HG02884 (cell line): ENCODE measurements around the gene ERC1.
"Not testable (repeated sequence)": the region's sequence is repeated elsewhere in the genome, so short reads cannot be mapped to it uniquely, and the experiment has no call there.

ENCODE experiments used
- ATAC-seq: cut with Tn5 transposase; IDR thresholded peaks from one replicate; pipeline ENCODE4 v1.9.1; 2021; ENCODE audit warnings: mild to moderate bottlenecking, moderate library complexity; ENCODE audit not compliant: unreplicated experiment

Gene ERC1

DNA sequence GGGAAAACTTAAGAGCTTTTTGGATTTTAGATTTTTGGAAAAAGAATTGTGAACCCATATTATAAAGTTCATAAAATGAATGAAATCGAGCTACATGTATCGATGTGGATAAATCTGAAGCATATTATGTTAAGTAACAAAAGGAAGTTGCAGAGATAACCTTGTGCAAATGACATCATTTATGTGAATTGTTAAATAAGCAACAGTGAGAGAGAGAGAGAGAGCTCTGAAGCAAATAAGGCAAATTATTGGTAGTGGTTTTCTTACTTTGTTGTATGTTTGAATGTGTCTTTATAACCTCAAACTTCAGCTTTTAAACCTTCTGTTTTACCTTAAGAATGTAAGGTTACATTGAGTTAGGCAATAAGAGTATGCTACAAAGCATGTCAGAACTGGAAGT lies 78.8 kb downstream of the ERC1 start:
- ATAC-seq, result no peak

DNA sequence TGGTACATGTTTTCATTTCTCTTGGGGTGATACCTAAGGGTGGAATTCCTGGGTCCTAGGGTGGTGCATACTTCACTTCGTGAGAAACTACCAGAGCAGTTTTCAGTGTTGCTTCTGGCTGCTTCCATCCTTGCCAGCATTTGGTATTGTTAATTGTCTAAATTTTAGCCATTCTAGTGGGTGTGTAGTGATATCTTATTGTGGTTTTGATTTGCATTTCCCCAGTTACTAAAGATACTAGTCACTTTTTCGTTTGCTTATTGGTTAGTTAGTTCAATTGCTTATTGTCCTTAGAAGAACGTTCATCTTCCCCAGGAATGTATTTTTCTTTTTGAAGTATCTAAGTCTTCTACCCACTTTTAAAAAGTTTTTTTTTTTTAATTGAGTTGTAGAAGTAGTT lies 80.2 kb downstream of the ERC1 start:
- no peak for ATAC-seq

DNA sequence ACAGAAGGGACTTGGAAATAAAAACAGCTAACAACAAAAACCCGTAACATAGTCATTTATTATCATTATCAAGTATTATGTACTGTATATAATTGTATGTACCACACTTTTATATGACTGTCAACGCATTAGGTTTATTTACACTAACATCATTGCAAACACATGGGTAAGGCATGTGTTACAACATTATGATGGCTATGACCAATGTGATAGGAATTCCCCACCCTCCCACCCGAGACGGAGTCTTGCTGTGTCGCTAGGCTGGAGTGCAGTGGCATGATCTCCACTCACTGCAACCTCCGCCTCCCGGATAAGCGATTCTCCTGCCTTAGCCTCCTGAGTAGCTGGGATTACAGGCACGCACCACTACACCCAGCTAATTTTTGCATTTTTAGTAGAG lies 82.6 kb downstream of the ERC1 start:
- no peak for ATAC-seq

DNA sequence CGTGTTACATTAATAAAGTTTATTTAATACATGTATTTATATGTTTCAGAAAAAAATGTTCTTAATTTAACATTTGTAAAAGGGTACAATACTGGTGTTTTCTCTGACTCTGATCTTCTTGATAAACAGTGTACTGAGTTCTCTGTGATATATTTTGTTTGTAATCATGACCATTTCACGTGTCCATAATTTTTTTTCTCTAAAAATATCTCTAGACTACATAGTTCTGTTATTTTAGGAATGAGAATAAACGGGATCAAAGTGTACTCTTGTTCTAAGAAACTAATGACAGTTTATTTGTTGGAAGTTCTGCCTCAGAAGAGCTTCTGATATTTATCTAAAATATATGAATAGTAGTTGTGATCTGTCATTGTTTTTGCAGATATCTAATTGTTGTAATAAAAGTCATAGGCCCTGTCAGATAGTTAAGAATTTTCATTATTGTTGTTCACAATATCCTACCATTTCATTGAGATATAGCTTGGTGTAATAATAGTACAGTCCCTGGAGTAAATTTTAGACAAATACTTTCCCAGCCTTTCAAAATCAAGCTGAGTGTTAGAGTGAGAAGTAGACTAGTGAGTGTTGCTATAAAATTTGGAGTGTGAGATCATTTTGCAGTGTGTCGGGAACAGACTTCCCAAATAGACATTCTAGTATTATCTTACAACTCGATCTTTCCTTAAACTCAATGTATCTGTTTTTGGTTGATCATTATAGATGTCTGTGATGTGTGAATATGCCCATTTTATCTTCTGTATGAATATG lies 86.2 kb downstream of the ERC1 start:
- no peak for ATAC-seq

DNA sequence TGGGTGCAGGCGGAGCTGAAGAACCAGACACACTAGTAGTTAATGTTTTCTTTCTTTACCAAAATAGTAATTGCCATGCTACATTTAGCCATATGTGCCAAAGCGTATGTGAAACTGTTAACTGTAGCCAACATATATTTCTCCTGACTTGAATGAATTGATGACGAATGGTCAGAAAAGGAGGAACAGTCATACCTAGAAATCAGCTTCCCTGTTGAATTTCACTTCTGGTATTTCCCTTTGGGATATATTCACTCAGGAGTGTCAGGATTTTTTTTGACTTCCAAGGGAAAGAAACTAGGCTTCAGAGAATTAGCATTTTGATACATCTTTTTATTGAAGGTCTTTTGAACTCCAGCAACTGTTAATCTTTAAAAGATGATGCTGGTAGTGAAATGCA lies 87.0 kb downstream of the ERC1 start:
- no peak for ATAC-seq

DNA sequence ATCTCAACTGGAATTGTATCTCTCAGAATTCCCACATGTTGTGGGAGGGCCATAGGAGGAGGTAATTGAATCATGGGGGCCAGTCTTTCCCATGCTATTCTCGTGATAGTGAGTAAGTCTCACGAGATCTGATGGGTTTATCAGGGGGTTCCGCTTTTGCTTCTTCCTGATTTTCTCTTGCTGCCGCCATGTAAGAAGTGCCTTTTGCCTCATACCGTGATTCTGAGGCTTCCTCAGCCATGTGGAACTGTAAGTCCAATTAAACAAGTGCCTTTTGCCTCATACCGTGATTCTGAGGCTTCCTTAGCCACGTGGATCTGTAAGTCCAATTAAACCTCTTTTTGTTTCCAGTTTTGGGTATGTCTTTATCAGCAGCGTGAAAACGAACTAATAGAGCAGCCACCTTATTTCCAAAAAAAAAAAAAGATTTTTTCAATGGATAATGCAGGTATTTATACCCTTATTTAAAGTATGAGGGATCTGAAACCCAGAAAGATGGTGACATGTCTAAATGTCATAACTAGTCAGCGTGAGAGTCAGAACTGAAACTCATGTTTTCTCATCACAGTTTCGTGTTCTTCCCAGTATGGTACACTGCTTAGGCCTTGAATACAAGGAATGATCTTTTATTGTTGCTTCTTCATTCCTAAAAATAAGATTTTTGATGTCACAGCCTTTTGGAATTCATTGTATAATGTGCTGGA lies 89.6 kb downstream of the ERC1 start:
- ATAC-seq, result no peak

DNA sequence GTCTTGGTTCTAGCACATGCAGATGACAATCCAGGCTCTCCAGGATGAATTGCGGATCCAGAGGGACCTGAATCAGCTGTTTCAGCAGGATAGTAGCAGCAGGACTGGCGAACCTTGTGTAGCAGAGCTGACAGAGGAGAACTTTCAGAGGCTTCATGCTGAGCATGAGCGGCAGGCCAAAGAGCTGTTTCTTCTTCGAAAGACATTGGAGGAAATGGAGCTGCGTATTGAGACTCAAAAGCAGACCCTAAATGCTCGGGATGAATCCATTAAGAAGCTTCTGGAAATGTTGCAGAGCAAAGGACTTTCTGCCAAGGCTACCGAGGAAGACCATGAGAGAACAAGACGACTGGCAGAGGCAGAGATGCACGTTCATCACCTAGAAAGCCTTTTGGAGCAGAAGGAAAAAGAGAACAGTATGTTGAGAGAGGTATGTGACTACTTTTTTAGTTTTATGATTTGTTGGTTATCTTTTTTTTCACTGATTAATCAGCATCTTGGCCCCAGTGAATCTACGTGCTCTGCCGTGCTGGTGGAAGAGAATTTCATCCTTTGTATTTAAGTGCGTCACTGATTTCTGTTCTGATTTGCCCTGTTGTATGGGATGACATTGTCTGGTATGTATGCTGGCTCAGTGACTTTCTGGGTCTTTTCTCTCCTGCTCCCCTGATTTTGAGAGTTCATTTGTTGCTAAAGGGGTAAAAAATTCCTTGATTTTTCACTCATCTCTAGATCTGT lies 92.3 kb downstream of the ERC1 start:
- ATAC-seq, result no peak

DNA sequence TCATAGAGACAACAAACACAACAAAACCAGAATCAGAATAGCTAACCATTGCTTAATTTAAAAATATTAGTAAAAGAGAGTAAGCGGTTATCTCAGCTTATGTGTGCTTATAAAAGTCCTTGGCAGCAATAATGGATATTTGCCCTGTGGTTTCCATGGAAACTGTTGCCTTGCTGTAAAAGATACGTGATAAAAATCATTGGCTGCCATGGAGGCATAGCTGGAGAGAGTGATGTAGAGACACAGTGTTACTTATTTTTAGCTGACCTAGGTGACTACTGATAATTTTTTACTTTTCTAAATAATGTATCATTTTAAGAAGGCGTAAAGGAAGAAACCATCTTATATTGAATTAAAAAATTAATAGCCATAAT lies 92.9 kb downstream of the ERC1 start:
- ATAC-seq, result no peak

DNA sequence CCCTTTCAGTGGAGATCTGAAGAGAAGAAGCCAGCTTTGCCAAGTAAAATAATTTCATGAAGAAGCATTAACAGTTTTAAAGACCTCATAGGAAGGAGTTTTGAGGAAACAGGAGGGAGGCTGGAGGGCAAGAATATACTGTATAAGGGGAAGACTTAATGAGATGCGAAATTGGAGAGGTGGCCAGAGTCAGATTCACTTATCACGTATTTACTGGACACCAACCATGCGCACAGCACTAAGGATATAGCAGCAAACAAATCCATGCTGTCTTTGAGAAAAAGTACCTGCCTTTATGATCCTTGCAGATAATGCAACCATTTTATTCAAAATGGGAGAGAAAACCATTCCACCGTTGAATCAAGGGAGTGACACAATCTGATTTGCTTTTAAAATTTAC lies 100.3 kb downstream of the ERC1 start:
- no peak for ATAC-seq

DNA sequence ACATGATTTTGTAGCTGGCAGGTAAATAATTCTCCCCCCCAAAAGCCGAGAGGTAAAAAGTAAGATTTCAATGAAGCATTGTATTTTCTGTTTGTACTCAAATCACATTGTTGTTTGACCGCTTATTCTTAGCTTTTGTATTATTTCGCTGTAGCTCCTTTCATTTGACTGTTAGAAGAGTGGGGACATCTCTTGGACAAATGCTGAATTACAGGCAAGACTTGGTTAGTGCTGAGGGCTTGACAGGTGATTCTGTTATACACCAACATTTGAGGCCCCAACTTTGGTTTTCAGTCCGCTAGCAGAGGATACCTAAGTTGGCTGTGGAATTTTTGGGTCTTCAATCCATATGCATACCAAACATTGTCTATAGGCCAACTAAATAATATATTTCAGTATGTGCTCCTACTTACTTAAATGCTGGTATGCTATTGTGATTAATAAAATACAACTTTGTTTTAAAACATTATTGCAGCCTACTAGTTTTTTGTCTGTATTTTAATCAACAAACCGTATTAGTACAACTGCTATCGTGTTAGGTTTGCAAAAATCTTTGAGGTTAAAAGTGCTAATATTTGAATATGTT lies 102.2 kb downstream of the ERC1 start:
- no peak for ATAC-seq

DNA sequence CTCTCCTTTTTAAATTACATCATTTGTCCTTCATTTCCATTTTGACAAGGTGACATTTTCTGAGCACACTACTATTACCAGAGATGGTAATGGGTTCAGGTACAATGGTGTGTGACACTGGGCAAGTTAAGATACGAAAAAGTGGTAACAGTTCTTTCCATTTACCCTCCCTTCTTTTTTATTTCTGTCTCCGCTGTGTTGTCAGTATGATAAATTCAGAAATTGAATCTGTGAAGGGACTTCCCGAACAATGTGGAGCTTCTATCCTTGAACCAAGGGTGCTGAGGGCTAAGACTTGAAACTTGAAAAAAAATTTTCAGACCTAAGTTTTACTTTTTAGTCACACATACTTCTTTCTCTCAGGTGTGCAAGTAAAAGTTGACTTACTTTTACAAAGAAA lies 103.7 kb downstream of the ERC1 start:
- ATAC-seq, result no peak

DNA sequence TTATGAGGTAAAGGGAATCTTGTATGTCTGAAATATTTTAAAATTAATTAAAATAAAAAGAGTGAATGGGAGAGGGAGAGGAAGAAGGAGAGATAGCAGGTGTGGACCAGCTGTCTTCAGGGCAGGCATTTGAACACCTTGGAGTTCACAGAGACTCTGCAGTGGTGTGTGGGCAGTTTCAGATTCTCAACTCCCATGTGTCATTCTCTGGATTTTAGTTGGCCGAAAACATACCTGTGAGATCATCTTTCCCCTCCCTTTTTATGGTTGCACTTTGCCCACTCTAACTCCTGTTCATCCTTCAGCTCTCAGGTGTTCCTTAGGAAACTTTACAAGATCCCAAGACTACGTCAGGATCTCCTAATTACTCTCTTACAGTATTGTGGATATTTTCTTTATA lies 108.1 kb downstream of the ERC1 start:
- ATAC-seq, result no peak

DNA sequence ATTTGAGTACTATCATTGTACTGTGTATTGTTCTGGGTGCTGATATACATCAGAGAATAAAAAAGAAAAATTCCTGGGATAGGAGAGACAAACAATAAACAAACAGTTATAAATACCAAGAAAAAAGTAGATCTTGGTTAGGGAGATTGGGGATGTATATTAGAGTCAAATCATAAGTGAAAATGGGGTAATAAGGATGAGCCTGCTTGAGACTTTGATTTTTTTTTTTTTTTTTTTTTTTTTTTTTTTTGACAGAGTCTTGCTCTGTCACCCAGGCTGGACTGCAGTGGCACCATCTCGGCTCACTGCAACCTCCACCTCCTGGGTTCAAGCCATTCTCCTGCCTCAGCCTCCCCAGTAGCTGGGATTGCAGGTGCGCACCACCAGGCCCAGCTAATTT lies 108.6 kb downstream of the ERC1 start:
- ATAC-seq, result not testable (repeated sequence)

DNA sequence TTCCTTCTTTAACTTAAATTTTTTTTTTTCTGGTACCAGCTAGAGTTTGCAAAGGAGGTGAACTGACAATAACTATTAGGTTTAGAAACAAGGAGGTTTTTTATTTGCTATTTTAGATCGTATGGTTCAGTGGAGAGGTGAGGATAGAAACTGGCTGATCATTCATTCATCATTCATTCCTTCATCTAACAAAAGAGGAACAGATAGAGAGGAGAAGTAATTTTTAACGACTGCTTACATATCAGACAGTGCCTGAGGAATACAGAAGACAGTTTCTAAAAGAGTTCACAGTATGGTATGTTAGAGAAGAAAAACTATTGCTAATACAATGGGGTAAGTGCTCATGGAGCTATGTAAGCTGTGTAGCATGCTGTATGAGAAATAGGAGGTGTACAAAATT lies 111.1 kb downstream of the ERC1 start:
- no peak for ATAC-seq

DNA sequence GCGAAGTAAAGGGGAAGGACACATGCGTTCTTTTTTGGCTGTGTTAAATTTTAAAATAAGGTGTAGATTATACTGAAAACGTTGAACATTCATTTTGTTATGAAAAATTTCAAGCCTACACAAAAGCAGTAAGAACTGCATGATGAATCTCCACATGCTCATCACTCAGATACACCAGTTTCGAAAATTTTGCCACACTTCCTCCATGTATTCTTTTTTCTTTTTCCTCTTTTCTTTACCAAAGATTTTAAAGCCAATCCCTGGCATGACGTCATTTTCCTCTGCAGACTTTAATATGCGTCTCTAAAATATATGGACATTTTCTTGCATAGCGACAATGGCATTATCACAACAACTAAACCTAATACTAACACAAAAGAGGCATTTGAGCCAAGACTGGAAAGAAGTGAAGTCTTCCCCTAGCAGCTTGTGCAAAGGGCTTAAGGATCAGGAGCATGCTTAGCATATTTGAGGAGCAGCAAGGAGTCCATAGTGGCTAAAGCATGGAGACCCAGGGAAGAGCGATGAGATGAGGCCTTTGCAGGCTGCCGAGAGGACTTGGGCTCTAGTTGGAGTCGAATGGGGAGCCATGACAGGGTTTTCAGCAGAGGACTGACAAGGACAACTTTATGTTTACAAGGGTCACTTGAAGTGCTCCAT lies 111.9 kb downstream of the ERC1 start:
- no peak for ATAC-seq

DNA sequence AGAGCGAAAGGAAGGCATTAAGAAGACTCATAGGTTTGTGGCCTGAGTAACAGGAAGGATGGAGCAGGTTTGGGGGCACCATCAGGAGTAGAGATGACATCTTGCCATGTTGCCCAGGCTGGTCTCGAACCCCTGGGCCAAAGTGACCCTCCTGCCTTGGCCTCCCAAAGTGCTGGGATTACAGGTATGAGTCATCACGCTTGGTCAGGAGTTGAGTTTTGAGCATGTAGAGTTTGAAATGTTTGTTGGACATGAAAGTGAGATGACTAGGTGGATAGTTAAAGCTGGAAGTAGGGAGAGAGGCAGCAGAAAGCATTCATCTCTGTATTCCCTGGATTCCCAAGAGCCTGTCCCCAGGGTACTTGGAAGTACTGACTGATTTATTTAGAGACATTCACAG lies 112.6 kb downstream of the ERC1 start:
- ATAC-seq, result no peak

DNA sequence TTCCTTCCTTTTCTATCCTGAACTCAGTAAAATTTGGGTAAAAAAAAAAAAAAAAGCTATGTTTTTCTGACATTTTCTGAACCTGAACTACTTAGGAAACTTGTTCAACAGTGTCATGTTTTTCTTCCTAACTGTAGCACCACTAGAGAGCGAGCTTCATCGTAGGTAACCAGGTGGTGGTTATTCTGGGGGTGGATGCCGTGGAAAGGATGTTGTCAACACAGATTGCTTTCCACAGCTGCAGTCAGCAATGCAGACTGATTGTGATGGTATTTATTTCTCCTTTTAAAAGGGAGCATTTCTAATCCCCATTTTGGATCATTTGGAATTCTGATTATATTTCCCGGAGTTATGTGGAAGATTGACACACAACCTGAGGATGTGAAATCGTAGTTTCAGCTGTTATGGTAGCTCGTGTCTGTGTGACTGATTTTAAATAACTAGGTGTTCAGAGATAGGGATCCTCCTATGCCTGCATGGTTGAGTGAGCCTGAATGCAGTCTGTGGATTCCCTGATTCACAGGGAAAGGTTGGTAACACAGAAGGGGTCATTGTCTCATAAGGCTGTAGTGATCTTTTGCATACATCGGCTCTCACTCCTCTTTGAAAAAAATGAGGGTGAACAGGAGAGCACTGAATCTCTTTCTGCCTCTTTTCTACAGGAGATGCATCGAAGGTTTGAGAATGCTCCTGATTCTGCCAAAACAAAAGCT lies 113.2 kb downstream of the ERC1 start:
- ATAC-seq, result no peak

DNA sequence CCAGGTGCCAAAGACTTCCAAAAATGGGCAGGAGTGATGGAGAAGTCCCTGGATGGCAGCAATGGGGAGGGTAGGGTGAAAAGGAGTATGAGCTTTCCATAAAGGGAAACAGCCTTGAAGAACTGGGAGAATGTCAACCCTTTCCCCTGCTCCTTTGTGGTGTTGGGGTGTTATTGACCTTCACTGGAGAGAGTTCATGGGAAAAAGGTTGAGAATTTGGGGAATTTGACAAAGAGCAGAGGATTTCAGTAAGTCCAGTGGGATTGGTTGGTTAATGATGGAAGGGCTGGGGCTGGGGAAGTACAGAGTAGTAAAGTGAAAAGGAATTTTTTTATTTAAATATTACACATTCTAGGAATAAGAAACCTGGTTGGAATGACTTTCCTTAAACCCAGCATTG lies 116.6 kb downstream of the ERC1 start:
- no peak for ATAC-seq

DNA sequence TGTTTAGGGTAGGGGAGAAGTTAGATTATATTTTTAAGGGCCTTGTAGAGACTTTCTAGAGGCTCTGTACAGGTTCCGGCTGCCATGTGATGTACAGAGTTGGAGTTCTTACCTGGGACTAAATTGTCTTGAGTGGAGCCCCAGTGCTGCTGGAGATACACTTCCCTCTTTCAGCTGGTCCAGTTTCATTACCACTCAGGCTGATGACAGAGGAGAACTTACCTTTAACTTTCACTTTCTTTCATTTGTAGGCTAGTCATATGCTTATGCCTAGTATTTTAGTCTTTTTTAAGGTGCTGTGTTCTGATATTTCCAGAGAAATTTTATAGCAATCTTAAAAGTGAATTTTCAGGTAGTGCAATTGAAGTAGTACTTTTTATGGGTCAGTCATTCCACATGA lies 117.3 kb downstream of the ERC1 start:
- peak; percentile 83 for ATAC-seq

DNA sequence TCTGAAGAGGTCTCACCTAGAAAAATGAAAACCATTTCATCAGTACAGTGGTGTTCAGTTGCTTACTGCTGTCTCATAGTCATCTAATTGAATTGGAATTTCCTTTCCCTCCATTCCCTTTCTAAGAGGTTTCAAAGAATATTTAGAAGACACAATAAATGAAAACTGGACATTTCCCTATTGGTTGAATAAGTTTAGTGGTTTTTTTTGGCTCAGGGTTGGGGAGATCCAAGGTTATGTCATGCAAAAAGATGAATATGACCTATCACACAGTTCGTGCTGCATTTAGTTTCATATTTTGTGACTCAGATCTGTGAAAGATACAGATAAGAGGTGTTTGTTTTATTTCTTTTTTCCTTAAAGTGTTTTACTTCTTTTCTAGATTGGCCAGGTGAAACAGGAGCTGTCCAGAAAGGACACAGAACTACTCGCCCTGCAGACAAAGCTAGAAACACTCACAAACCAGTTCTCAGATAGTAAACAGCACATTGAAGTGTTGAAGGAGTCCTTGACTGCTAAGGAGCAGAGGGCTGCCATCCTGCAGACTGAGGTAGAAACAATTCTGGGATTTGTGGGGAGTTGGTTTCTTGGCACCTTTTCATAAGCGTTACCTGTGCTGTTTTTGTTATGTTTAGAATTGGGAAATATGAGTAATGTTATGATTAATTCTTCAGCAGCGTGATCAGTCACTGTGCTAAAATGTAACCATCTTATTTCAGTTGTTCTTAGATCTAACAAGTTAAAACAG lies 124.6 kb downstream of the ERC1 start:
- no peak for ATAC-seq
